ENCODE data around the gene GULP1.

GULP1 gene

DNA sequence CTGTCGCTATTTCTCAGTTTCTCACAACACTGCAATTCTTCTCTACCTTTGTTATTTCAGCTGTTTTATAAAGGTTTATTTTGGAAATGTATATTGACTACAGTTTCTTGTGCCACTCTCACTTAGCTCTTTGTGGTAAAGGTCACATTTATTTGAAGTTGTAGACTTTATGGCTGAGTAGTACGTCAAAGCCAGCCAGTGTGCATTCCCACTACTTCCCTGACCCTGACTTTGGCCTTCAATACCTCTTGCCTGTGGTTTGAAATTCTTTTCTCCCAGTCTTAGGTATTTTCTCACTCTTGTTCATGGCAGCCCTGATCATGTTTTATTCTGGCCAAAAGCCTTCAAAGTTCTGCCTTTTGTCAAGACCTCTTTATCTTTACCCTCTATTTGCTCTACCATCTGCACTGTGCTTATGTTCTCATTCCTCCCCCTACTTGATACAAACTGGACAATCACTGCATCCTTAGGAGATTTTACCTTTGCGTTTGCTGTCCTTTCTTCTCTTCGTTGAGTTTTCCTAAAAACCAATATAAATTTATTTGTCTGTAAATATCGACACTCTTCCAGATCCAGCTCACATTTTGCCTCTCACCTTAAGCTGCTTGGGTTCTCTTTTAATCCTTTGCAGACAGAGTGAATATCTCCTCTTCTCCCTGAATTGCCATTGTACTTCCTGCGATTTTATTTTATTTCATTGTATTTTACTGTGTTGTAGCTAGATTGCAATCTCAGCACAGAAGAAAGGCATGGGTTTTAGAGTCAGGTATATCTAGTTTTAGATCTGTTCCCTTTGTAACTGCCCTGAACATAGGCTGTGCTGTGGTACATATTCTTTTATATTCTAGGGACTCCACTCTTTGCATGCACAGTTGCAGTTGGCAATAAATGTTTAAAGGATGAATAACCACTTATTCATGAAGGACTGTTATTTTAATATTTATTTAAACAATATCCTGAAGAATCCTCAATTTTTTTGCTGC is 31.2 kb downstream of the GULP1 start:
- ATAC-seq (no peak), DNase-seq (no peak)

DNA sequence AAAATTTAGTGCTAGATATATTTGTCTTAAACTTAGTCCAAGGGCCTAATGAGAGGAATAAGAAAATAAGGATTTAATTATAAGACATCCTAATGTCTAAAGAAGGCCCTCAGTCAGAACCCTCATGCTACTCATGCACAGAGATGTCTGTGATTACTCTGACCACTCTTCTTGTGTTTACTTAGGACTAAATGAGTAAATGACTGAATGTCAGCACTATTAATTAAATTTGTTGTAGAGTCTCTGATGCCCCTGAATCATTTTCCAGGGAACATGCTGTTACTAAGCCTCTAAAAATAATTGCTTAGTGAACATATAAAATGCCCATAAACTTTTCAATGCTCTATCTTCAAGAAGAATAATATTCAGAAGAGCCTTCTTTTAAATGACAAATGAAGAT is 32.4 kb downstream of the GULP1 start:
- DNase-seq (no peak), ATAC-seq (no peak)

GRCh38 chr2:188326290-188326668 is 34.6 kb downstream of the GULP1 start:
- no peak for ATAC-seq
- DNase-seq, result no peak

DNA sequence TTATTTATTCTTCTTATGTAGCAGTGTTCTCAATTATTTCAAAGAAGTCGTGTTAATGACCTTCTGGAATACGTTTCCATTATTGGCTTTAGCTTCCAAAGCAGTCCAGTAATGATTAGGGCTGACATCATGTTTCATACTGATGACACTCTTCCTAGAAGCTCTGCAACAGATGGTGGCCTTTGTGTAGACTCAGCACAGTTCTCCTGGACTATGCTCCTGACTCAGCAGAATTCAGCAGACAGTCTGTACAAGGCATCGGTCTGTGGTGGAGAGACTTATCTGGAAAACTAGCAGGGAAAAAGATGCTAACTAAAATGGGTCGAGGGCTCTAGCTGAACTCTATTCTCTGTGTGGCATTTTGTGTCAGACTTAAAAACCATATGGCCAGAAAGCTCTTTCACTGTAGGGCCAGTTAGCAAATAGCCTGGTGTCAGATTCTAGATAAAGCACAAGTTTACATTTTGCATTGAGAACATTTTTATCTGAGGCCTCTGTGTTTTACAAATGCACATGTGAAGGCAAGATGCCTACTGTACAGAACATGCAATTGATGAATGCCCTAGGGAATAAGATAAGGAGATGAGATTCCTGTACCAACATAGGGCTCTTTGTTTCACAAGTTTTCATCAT is 35.1 kb downstream of the GULP1 start:
- DNase-seq (no peak), ATAC-seq (no peak)

DNA sequence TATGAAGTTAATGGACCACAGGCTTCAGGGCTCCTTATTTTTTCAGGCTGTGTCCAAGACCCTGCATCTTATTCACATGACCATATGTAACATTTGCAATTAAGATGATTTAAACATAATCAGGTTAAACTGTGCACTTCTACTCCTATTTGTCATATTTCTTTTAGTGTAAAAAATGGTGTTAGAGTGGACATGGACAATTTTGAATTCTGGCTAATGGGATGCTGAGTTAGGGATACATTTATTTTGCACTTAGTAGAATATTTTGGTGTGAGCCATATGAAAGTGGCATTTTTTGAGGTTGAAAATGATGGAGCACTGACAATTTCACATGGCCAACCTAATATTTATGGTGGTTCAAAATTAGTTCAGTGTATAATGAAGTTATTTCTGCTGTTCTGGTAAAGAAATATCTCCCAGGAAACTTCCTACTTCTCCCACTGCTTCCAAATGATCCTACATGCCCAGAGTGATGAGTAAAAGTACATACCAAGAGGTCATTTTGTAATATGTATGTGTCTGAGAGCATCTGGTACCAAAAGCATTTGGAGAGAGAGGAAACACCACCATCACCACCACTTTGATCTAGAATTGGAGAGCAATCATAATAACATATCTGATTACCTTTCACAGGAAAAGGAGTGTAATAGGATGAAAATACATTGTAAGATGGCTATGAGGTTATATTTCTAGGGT is 36.0 kb downstream of the GULP1 start:
- no peak for DNase-seq
- no peak for ATAC-seq

- no peak for ATAC-seq
- DNase-seq, result no peak
Observed at GRCh38 chr2:188328419-188328818, 36.7 kb downstream of the GULP1 start.

DNA sequence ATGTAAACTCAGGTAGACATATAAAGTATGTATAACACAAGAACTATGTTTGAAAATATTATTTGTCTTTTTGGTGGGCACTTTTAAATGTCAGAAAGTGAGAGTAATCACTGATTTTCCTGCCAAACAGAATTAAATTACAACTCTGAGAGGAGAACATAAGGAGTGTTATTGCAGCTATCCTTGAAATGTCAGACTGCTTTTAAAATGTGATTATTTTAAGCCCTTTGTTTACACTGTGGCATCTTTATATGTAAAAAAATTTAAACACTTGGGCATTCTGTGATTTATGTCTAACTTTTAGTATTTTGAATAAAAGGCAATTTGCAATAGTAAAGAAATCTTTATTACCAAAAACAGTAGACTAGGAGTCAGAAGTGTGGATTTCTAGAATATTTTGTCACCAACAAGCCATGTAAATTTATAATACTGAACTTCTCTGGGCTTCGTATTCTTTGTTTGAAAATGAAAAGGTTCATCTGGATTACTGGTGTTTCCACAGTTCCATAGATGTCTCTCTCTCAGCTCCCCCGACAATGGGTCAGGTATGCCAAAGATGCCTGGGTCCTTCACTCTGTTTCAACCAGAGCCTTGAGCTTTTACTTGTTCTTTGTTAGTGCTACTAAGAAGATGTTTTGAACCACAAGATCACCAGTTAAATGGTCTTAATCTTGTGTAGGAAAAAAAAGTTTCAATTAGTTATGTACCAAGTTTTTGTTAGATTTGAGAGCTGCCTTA is 38.8 kb downstream of the GULP1 start:
- no peak for DNase-seq
- no peak for ATAC-seq

DNA sequence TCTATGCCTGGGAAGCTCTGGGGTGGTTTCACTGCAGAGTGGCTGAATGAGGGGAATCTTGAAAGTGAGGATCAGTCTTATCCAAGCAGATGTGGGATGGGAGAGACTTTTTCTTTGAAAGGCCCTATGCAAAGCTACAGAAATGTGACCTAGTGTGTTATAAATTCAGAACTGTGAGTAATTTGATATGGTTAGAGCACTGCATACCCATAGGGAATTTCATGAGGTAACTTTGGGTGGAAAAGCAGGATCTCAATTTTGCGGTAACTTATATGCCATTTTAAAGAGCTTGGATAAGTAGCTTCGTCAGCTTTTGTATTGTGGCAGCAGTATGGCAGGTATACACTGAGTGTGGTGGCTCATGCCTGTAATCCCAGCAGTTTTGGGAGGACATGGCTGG is 40.9 kb downstream of the GULP1 start:
- ATAC-seq (no peak), DNase-seq (no peak)

DNA sequence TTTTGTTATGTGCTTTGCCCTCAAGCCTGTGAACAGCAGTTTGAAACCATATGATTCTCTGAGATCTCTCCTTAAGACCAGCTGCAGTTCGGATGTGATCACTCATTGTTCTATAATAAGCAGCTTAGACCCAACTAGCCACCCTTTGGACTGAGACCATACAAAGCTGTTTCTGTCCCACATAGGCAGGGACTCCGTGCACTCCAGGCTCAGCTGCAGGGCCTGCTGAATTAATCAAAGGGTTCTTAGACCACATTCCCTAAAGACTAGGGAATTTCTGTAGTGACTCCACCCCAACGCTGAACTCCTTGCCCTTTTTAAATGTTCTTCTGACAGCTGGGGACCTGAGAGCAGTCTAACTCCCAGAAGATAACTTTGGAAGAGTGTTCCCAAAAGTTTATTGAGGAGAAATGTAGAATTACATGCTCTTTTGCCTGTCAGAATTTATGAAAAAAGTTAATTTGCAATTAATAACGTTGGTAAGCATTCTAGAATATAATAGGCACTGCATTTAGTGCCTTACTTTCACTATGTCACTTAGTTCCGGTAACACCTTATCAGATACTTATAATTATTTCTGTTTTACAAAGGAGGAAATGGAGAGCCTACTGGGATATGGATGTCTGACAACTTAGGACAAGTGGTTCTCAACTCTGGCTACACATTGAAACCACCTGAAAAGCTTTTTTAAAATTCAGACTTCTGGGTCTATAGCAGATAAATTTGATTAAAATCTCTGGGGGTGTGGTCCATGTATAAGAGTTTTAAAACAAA is 42.3 kb downstream of the GULP1 start:
- ATAC-seq, result no peak

DNA sequence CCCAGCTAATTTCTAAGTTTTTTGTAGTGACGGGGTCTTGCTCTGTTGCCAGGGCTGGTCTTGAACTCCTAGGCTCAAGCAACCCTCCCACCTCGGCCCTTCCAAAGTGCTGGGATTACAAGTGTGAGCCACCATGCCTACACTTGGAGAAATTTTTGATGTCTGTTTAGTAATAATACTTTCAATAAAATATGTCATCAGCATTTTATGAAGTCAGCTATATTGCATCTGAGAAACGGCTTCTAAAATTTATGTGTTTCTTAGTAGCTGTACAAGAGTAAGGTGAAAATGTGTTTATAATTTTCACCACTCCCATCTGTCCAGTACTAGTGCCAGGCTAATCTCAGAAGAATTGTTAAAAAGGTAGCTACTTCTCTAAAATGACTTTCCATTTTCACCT is 46.8 kb downstream of the GULP1 start:
- ATAC-seq (no peak), DNase-seq (no peak)

More for the DNA sequence above, 42.3 kb downstream of the GULP1 start:
- DNase-seq, result no peak

DNA sequence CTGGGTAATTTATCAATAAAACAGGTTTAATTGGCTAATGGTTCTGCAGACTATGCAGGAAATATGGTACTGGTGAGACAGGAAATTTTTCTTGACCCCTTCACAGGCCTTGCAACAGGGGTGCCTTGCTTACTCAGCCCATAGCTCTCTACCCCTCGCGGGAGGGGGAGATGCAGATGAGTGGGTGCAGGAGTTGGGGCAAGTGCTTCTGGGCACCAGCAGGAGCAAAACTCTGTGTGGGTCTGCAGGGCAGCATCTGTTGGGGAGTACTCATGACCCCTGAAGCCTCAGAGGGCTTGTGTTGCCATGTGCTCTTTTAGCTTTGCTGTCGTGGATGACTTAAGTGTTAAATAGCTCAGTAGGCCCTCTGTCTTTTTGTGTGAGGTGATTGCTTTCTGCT is 48.6 kb downstream of the GULP1 start:
- DNase-seq, result no peak
- ATAC-seq, result no peak

DNA sequence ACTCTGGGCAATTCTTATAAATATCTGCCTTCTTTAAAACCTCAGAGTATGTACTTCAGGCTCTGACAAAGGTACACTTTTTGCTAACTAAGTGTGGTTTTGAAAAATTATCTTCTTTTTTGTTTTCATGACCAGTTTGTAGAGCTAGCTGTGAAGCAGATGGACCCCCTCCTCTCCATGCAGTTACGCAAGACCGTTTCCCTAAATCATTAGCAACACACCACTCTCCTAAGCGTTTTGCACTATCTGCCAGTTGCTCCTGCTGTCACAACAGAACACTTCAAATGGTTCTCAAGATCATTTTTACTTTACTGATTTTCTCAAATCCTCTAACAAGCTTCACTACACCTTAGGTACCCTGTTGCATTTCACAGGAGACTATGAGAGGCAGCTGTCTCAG is 53.3 kb downstream of the GULP1 start:
- no peak for DNase-seq
- no peak for ATAC-seq

- no peak for DNase-seq
Observed at GRCh38 chr2:188345426-188345825, 53.8 kb downstream of the GULP1 start.

DNA sequence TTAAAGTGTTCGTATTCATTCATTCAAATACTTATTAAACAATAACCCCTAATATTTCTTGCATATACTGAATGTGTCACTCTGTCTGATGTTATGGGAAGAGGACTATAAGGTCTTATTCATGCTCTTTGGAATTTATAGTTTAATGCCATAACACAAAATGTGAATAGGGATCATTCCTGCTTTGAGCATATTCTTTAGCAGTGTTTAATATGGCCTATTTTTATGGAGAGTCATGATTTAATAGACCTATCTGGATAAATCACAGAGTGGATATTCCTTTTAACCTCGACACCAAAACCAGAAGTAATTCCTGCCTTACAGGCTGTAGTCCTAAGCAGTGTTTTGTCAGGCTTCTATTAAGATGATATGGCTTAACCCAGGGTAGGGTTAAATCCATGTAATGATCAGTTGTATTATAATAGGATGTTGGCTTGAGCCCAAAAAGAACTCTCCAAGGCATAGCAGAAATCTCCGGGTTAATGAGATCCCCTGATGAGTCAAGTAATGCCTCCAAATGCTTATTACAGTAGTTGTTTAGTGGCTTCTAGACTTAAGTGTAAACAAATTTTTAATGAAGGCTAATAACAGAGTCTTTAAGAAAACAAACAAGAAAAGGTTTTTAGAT is 54.3 kb downstream of the GULP1 start:
- ATAC-seq (no peak), DNase-seq (no peak)

More at GRCh38 chr2:188345426-188345825, 53.8 kb downstream of the GULP1 start:
- ATAC-seq, result no peak

DNA sequence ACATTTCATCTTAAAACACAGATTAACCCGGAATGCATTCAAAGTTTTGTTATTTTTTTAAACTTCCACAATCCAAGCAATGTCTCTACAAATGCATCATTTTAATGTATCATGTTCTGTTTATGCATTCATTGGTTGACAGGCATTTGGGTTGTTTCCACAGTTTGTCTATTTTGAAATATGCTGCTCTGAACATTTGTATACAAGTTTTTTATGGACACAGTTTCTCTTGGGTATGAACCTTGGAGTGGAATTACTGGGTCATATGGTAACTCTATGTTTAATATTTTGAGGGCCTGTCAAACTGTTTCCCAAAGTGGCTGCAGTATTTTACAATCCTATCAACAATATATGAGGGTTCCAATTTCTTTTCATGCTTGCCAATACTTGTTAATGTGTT is 57.3 kb downstream of the GULP1 start:
- DNase-seq, result no peak
- ATAC-seq, result no peak

DNA sequence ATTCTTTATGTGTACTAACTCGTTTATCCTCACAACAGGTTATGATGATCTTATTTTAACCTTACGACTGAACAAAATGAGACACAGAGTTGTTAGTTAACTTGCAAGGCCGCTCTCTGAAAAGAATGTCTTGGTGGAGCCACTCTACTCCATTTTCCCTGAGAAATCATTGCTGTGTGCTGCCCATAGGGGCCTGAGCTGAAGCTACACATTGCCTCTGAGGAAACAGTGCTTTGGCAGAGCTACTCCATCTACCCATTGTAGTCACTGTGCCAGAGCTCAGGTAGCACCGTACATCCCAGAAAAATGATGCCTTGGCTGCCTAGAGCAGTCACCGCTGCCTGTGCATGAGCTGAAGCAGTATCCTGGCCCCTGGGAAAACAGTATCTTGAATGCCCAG is 61.6 kb downstream of the GULP1 start:
- ATAC-seq, result no peak
- DNase-seq, result no peak

DNA sequence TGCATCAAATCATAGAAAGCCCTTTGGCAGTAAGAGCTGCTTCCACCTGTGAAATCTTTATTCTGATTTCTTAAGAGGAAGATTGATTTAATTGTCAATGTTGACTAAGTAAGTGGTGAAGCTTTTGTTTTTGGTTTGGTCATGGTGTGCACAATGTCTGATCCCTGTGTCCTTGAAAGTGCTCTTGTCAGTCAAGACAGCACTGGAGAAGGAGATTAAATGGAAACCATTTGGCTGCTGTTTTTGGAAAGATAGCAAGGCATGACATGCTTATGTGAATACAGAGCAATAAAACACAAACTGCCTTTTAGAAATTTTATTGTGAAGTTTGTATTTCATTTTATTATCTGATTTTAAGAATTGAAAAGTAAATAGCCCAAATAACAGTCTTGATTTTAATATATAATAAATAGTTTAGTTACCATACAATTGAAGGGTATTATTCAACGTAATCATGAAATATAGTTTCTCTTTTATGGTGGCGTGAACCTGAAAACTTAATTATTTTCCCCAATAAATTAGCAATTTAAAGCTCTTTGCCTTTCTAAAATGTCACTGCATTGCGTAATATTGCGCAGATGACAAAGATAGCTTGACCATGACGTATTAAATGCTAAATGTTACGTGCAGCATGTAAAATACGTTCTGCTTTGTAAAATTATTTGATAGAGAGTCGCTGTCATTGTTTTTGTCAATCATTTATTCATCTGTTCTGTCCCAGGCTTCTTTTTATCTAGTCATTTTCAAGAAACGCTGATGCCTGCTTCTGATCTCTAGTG is 69.0 kb downstream of the GULP1 start:
- no peak for ATAC-seq
- no peak for DNase-seq

GRCh38 chr2:188364033-188364630 is 72.5 kb downstream of the GULP1 start:
- ATAC-seq, result no peak
- no peak for DNase-seq

- no peak for ATAC-seq
- DNase-seq, result no peak
Observed at GRCh38 chr2:188365058-188365641, 73.5 kb downstream of the GULP1 start.
